Esophagus (tissue), 2 donors: ENCODE measurements around the gene ZBED2. TPM values are rescaled to one million over a fixed set of nuclear protein-coding genes. Genes with fewer than 3 reads are reported as not detected.

ENCODE experiments used
- H3K27ac ChIP-seq, 2 donors: one replicate each; pipeline ENCODE4 v1.5.1; 2013; ENCODE audit warnings: low read depth in 2 of 2, mild to moderate bottlenecking in 2 of 2, inconsistent platforms in 1 of 2, low read length in 1 of 2, moderate library complexity in 1 of 2
- H3K27me3 ChIP-seq, 2 donors: one replicate each; pipeline ENCODE4 v1.6.1; 2013; ENCODE audit warnings: low read length in 2 of 2, control low read depth in 1 of 2, mild to moderate bottlenecking in 1 of 2; ENCODE audit not compliant: insufficient read depth in 2 of 2, control insufficient read depth in 1 of 2
- H3K36me3 ChIP-seq, 2 donors: one replicate each; pipeline ENCODE4 v1.6.1; 2013; ENCODE audit warnings: low read length in 1 of 2; ENCODE audit not compliant: control insufficient read depth in 2 of 2, insufficient read depth in 2 of 2
- H3K4me1 ChIP-seq, 2 donors: one replicate each; pipeline ENCODE4 v1.6.1; 2013; ENCODE audit warnings: low read length in 1 of 2; ENCODE audit not compliant: control insufficient read depth in 2 of 2, insufficient read depth in 2 of 2
- H3K4me3 ChIP-seq, 2 donors: one replicate each; pipeline ENCODE4 v1.5.1; 2013; ENCODE audit warnings: low read length in 2 of 2, mild to moderate bottlenecking in 2 of 2, low read depth in 1 of 2, moderate library complexity in 1 of 2
- H3K9me3 ChIP-seq, 2 donors: one replicate each; pipeline ENCODE4 v1.6.1; 2013; ENCODE audit warnings: mild to moderate bottlenecking in 2 of 2, low read depth in 1 of 2, low read length in 1 of 2, moderate library complexity in 1 of 2; ENCODE audit not compliant: control insufficient read depth in 2 of 2, insufficient read depth in 1 of 2
- WGBS, 2 donors: extraction: QIAGEN DNeasy Blood & Tissue Kit; methylation state at CpG; one replicate each; pipeline ENCODE4 v1.1.7; 2013; 5-methylcytosine and 5-hydroxymethylcytosine counted together
- polyA plus RNA-seq, 2 donors: library from polyadenylated mRNA; stranded (reverse); fragments of 200-250 nt; gene quantifications; one replicate each; pipeline ENCODE4 v1.2.3, GENCODE V29; 2013
- donor health status: healthy with polysubstance abuse.
- donor health status: Bipolar disorder and iron deficiency.

The ZBED2 gene
- polyA plus RNA-seq, 2 donors: 7.6 to 11.2 TPM

- no peaks in the 10 kb centered on the region for H3K27me3 ChIP-seq
- H3K9me3 ChIP-seq: no peaks in the 10 kb centered on the region
- WGBS, 2 donors: 55 to 58% methylated on average over 2 of the region's 2 CpGs
- H3K36me3 ChIP-seq: no peaks in the 10 kb centered on the region
- H3K4me3 ChIP-seq: peak overlapping the region in 1 of 2 donors; percentile 40
- peaks cover 0 to 10% of the 10 kb centered on the region in 2 donors for H3K4me1 ChIP-seq
- H3K27ac ChIP-seq: peak overlapping the region; percentile 72 to 74
Observed at GRCh38 chr3:111594205-111594604, 941 bp downstream of the ZBED2 start.

- H3K4me1 ChIP-seq: peaks cover 0 to 10% of the 10 kb centered on the region in 2 donors
Observed at GRCh38 chr3:111593666-111594065, 1.5 kb downstream of the ZBED2 start.

DNA sequence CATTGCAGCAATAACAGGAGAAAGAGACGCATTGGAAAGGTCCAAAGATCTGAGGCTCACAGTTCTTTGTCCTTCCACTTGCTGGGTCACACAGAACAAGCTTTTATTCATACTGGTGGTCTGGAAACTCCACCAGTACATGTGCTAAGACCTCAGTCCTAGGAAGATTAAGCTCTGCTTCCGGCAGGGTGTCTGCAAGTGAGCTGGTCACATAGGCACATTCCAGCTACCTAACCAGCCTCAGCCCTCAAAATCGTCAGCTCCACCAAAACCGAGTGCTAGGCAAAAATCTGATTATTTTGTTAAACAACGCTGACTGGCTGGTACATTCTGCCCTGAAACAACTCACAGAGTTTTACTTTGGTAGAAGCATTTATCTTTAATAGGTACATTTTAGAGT, 2.2 kb downstream of the ZBED2 start:
- 58 to 64% methylated on average over 5 of the region's 5 CpGs for WGBS, 2 donors
- peaks cover 0 to 10% of the 10 kb centered on the region in 2 donors for H3K4me1 ChIP-seq

More at GRCh38 chr3:111593666-111594065, 1.5 kb downstream of the ZBED2 start:
- no peaks in the 10 kb centered on the region for H3K27me3 ChIP-seq
- 66 to 75% methylated on average over 9 of the region's 9 CpGs for WGBS, 2 donors
- H3K27ac ChIP-seq: peak overlapping the region; percentile 17 to 72
- peak overlapping the region; percentile 38 to 40 for H3K4me3 ChIP-seq
- no peaks in the 10 kb centered on the region for H3K9me3 ChIP-seq
- no peaks in the 10 kb centered on the region for H3K36me3 ChIP-seq

GRCh38 chr3:111592143-111592542, 3.0 kb downstream of the ZBED2 start:
- H3K4me3 ChIP-seq: no peak overlapping the region
- H3K36me3 ChIP-seq: no peaks in the 10 kb centered on the region
- no peaks in the 10 kb centered on the region for H3K9me3 ChIP-seq
- H3K27me3 ChIP-seq: no peaks in the 10 kb centered on the region
- peaks cover 3 to 10% of the 10 kb centered on the region in 2 donors for H3K4me1 ChIP-seq
- H3K27ac ChIP-seq: no peak overlapping the region

More for the DNA sequence above, 2.2 kb downstream of the ZBED2 start:
- no peaks in the 10 kb centered on the region for H3K9me3 ChIP-seq
- no peaks in the 10 kb centered on the region for H3K27me3 ChIP-seq
- peak overlapping the region in 1 of 2 donors; percentile 40 for H3K4me3 ChIP-seq
- H3K27ac ChIP-seq: no peak overlapping the region
- no peaks in the 10 kb centered on the region for H3K36me3 ChIP-seq

DNA sequence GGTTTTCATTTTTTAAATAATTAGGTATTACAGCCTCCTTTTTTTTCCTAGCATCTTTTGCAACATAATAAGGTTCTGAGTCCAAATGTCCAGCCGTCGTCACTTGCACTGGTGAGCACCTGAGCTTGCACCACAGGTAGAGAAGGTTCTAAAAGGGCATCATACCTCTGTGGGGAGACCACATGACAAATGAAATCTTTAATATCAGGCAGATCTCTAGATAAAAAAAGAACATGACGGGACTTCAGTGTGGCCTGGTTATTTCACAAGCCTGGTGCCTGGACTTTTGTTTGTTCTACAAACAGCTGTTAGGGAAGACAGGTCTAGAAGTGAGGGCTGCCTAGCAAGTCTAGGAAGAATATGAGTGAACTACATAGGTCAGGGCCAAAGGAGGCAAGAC, 3.6 kb downstream of the ZBED2 start:
- H3K27me3 ChIP-seq: no peaks in the 10 kb centered on the region
- H3K4me1 ChIP-seq: peaks cover 3 to 10% of the 10 kb centered on the region in 2 donors
- H3K36me3 ChIP-seq: no peaks in the 10 kb centered on the region
- 83 to 88% methylated on average over 3 of the region's 3 CpGs for WGBS, 2 donors
- H3K4me3 ChIP-seq: no peak overlapping the region
- no peak overlapping the region for H3K27ac ChIP-seq
- H3K9me3 ChIP-seq: peaks cover 0 to 2% of the 10 kb centered on the region in 2 donors

GRCh38 chr3:111590143-111590491, 5.0 kb downstream of the ZBED2 start:
- no peak overlapping the region for H3K27ac ChIP-seq
- H3K4me1 ChIP-seq: peaks cover 3 to 10% of the 10 kb centered on the region in 2 donors
- 73 to 91% methylated on average over 1 of the region's 1 CpG for whole genome bisulfite sequencing, 2 donors

DNA sequence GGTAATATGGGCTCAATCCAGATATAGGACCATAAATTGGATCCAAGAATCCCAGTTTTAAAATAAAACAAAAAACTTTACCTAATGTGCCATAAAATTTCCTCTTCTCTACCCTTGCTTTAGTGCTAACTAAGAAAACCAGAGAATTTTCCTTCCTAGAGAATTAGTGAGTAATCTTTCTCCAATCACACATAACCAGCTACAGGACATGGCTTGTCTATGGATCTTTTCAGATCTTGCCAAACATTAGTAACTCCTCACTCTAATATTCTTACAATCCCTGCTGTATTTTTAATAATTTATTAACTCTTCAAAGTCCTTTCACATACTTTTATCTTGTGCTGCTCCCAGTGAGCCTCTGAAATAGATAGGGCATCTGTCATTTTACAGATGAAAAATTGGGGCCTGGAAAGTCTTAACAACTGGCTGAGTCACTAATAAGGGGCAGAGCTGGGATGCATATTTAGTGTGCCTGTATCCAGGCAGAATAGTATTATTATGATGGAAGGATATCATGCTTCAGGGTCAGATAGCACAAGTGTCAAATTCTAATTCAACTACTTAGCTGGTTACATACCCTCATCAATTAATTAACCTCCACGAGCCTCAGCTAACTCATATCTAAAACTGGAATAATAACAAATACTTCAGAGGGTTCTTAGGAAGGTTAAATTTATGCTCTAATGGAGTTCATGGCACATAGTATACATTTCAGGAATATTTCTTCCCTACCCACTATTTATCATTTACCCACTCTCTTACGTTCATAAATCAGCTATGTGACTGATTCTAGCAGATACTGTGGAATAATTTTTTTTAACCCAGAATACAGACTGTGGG, 5.6 kb downstream of the ZBED2 start:
- no peak overlapping the region for H3K4me3 ChIP-seq
- H3K27me3 ChIP-seq: no peaks in the 10 kb centered on the region
- H3K4me1 ChIP-seq: peaks cover 3 to 6% of the 10 kb centered on the region in 2 donors
- WGBS, 2 donors: 35 to 60% methylated on average over 2 of the region's 2 CpGs
- H3K9me3 ChIP-seq: peaks cover 0 to 4% of the 10 kb centered on the region in 2 donors
- H3K36me3 ChIP-seq: no peaks in the 10 kb centered on the region
- H3K27ac ChIP-seq: no peak overlapping the region

More at GRCh38 chr3:111590143-111590491, 5.0 kb downstream of the ZBED2 start:
- Histone ChIP-seq H3K27me3 (no peaks in the 10 kb centered on the region), H3K9me3 (peaks cover 0 to 4% of the 10 kb centered on the region in 2 donors), H3K36me3 (no peaks in the 10 kb centered on the region), H3K4me3 (no peak overlapping the region)

- Histone ChIP-seq H3K4me3 (no peak overlapping the region), H3K9me3 (peaks cover 0 to 4% of the 10 kb centered on the region in 2 donors), H3K27ac (no peak overlapping the region), H3K4me1 (peaks cover under 1 to 3% of the 10 kb centered on the region in 2 donors), H3K27me3 (no peaks in the 10 kb centered on the region), H3K36me3 (no peaks in the 10 kb centered on the region)
Observed at GRCh38 chr3:111588527-111588926, 6.6 kb downstream of the ZBED2 start.

- no peak overlapping the region for H3K4me3 ChIP-seq
- H3K27me3 ChIP-seq: no peaks in the 10 kb centered on the region
- H3K27ac ChIP-seq: no peak overlapping the region
- 32 to 44% methylated on average over 1 of the region's 1 CpG for WGBS, 2 donors
- peaks cover 0 to 4% of the 10 kb centered on the region in 2 donors for H3K9me3 ChIP-seq
- H3K4me1 ChIP-seq: peaks cover 0 to 3% of the 10 kb centered on the region in 2 donors
- no peaks in the 10 kb centered on the region for H3K36me3 ChIP-seq
Observed at GRCh38 chr3:111585217-111585616, 9.9 kb downstream of the ZBED2 start.

- Histone ChIP-seq H3K36me3 (no peaks in the 10 kb centered on the region), H3K4me1 (peaks cover 0 to 3% of the 10 kb centered on the region in 2 donors), H3K27ac (no peak overlapping the region), H3K27me3 (no peaks in the 10 kb centered on the region), H3K9me3 (peaks cover 0 to 4% of the 10 kb centered on the region in 2 donors), H3K4me3 (no peak overlapping the region)
- WGBS, 2 donors: 84 to 89% methylated on average over 1 of the region's 1 CpG
Observed at GRCh38 chr3:111584744-111585143, 10.4 kb downstream of the ZBED2 start.
